Vagina (tissue), 2 donors: ENCODE data around the gene VTCN1. TPM values are rescaled to one million over a fixed set of nuclear protein-coding genes. Genes with fewer than 3 reads are reported as not detected.

ENCODE experiments used
- DNase-seq, 2 donors: peaks; one replicate each; pipeline ENCODE4 v3.0.0-alpha.2; 2017; ENCODE audit errors: extremely low spot score in 2 of 2
- H3K27ac ChIP-seq: fragments of 200-600 bp; sonication (generic); one replicate; pipeline ENCODE4 v1.5.1; 2019
- H3K27me3 ChIP-seq: fragments of 200-600 bp; sonication (generic); one replicate; pipeline ENCODE4 v1.5.1; 2019
- H3K36me3 ChIP-seq, 2 donors: fragments of 200-600 bp; sonication (generic); one replicate each; pipeline ENCODE4 v1.5.1; 2017 to 2019
- H3K4me1 ChIP-seq: fragments of 200-600 bp; sonication (generic); one replicate; pipeline ENCODE4 v1.5.1; 2019
- H3K4me3 ChIP-seq, 2 donors: fragments of 200-600 bp; sonication (generic); 1 replicate in 1 of 2; 2 replicates in 1 of 2; pipeline ENCODE4 v1.5.1; 2016 to 2019
- H3K9me3 ChIP-seq: fragments of 200-600 bp; sonication (generic); one replicate; pipeline ENCODE4 v1.5.1; 2019
- CTCF ChIP-seq, 3 experiments: fragments of 450-650 bp in 2 of 3; fragments of 200-600 bp in 1 of 3; sonication (generic) in 1 of 3; IDR thresholded peaks; one replicate each; pipeline ENCODE4 v1.5.1; 2017 to 2019; ENCODE audit warnings: antibody characterized with exemption in 3 of 3, mild to moderate bottlenecking in 2 of 3, moderate library complexity in 2 of 3
- POLR2A ChIP-seq, 2 donors: fragments of 450-650 bp; IDR thresholded peaks; one replicate each; pipeline ENCODE4 v1.6.1; 2017; ENCODE audit warnings: antibody characterized with exemption in 2 of 2, mild to moderate bottlenecking in 2 of 2, moderate library complexity in 2 of 2
- POLR2AphosphoS5 ChIP-seq, 2 donors: sonication (generic); formaldehyde crosslinking; IDR thresholded peaks; one replicate each; pipeline ENCODE4 v1.9.0; 2017; ENCODE audit warnings: antibody characterized with exemption in 2 of 2, mild to moderate bottlenecking in 2 of 2, low read depth in 1 of 2; ENCODE audit not compliant: insufficient read depth in 1 of 2
- intact Hi-C: fragments of 100-400 bp; cut with DNase I; formaldehyde crosslinking; loops from one replicate; pipeline ENCODE4 v1.15.1; 2023
- total RNA-seq: library from RNA; depleted of rRNA; stranded (reverse); fragments of >200 nt; gene quantifications from one replicate; pipeline ENCODE4 v1.2.3, GENCODE V29; 2016

The VTCN1 gene
- total RNA-seq, 1 donor from 2014 or later, result not detected

GRCh38 chr1:117118137-117118536, 92.6 kb downstream of the VTCN1 start:
- peaks cover 0 to under 1% of the 10 kb centered on the region in 2 donors for H3K36me3 ChIP-seq
- intact Hi-C loops, result no loop called here
- no peak overlapping the region for H3K4me3 ChIP-seq
- H3K27me3 ChIP-seq, result no peaks in the 10 kb centered on the region
- H3K4me1 ChIP-seq, result peaks cover 13% of the 10 kb centered on the region
- no peak for TF ChIP-seq POLR2A (IDR thresholded peaks at IDR 0.05)
- no peak for TF ChIP-seq POLR2AphosphoS5 (IDR thresholded peaks at IDR 0.05; ENCODE audit: insufficient read depth in 1 of 2, low read depth in 1 of 2)
- DNase-seq, result no peak
- no peak overlapping the region for H3K27ac ChIP-seq
- no peaks in the 10 kb centered on the region for H3K9me3 ChIP-seq

- H3K9me3 ChIP-seq, result no peaks in the 10 kb centered on the region
- no peak overlapping the region for H3K4me3 ChIP-seq
- H3K36me3 ChIP-seq, result peaks cover 0 to 5% of the 10 kb centered on the region in 2 donors
- no peaks in the 10 kb centered on the region for H3K27me3 ChIP-seq
- no peak for TF ChIP-seq POLR2A (IDR thresholded peaks at IDR 0.05)
- no peak for TF ChIP-seq POLR2AphosphoS5 (IDR thresholded peaks at IDR 0.05; ENCODE audit: insufficient read depth in 1 of 2, low read depth in 1 of 2)
- no peak for TF ChIP-seq CTCF (IDR thresholded peaks at IDR 0.05)
- intact Hi-C loops, result no loop called here
- H3K4me1 ChIP-seq, result peaks cover 13% of the 10 kb centered on the region
- no peak overlapping the region for H3K27ac ChIP-seq
- DNase-seq, result no peak
Observed at GRCh38 chr1:117117697-117118096, 93.0 kb downstream of the VTCN1 start.

- DNase-seq, result no peak
- no peaks in the 10 kb centered on the region for H3K9me3 ChIP-seq
- H3K4me1 ChIP-seq, result peaks cover 7% of the 10 kb centered on the region
- no peak overlapping the region for H3K27ac ChIP-seq
- peaks cover 0 to 11% of the 10 kb centered on the region in 2 donors for H3K36me3 ChIP-seq
- no peak for TF ChIP-seq POLR2AphosphoS5 (IDR thresholded peaks at IDR 0.05; ENCODE audit: insufficient read depth in 1 of 2, low read depth in 1 of 2)
- no peak for TF ChIP-seq POLR2A (IDR thresholded peaks at IDR 0.05)
- TF ChIP-seq CTCF (IDR thresholded peaks at IDR 0.05), result no peak
- no peaks in the 10 kb centered on the region for H3K27me3 ChIP-seq
- no peak overlapping the region for H3K4me3 ChIP-seq
- intact Hi-C loops, result no loop called here
Observed at GRCh38 chr1:117116784-117117130, 94.0 kb downstream of the VTCN1 start.

GRCh38 chr1:117116090-117116783, 94.5 kb downstream of the VTCN1 start:
- TF ChIP-seq CTCF (IDR thresholded peaks at IDR 0.05) (no peak), POLR2AphosphoS5 (IDR thresholded peaks at IDR 0.05; ENCODE audit: insufficient read depth in 1 of 2, low read depth in 1 of 2) (no peak), POLR2A (IDR thresholded peaks at IDR 0.05) (no peak)
- peaks cover 7% of the 10 kb centered on the region for H3K4me1 ChIP-seq
- peaks cover 0 to 11% of the 10 kb centered on the region in 2 donors for H3K36me3 ChIP-seq
- DNase-seq, result no peak
- no peaks in the 10 kb centered on the region for H3K9me3 ChIP-seq
- H3K27me3 ChIP-seq, result no peaks in the 10 kb centered on the region
- no peak overlapping the region for H3K4me3 ChIP-seq
- intact Hi-C loops, result no loop called here
- H3K27ac ChIP-seq, result no peak overlapping the region

- no peak for DNase-seq
- Histone ChIP-seq H3K4me3 (no peak overlapping the region), H3K36me3 (peaks cover 0 to 11% of the 10 kb centered on the region in 2 donors), H3K9me3 (no peaks in the 10 kb centered on the region), H3K4me1 (no peaks in the 10 kb centered on the region), H3K27ac (no peak overlapping the region), H3K27me3 (no peaks in the 10 kb centered on the region)
- TF ChIP-seq POLR2A (IDR thresholded peaks at IDR 0.05) (no peak), POLR2AphosphoS5 (IDR thresholded peaks at IDR 0.05; ENCODE audit: insufficient read depth in 1 of 2, low read depth in 1 of 2) (no peak), CTCF (IDR thresholded peaks at IDR 0.05) (no peak)
- intact Hi-C loops, result no loop called here
Observed at GRCh38 chr1:117114877-117115276, 95.8 kb downstream of the VTCN1 start.
